Measurements from ENCODE around the gene HOXA3. TPM values are rescaled to one million over a fixed set of nuclear protein-coding genes. Genes with fewer than 3 reads are reported as not detected.

HOXA3 gene
- total RNA-seq, 1 experiment from 2014 or later: not detected

DNA sequence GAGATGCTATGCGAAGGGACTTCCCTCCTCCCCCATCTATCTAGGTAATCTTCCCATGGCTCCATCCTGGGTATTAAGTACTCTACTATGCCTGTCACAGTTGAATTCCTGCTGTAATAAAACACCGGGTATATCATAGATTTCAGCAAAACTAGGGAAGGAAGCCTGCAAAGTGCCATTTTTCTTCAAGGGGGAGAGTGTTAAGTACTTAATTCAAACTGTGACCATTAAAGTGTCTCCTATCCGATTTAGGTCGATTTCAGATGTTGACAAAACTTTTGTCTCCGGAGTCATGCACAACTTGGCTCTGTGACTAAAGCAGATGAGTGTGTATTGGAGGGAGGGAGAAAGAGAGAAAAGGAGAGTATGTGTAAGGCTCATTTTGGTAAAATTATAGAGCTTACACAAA lies 26.4 kb downstream of the HOXA3 start:
- Histone ChIP-seq H2AFZ (ENCODE audit: low read length) (no peak overlapping the region), H2BK12ac (ENCODE audit: insufficient read length, low read depth, low read length) (no peak overlapping the region), H2BK20ac (ENCODE audit: low read depth, low read length, poor library complexity, severe bottlenecking) (no peak overlapping the region), H3K9me3 (ENCODE audit: control insufficient read depth, low read depth, low read length) (no peaks in the 10 kb centered on the region), H3K23me2 (ENCODE audit: insufficient read length, low read depth, low read length, poor library complexity, severe bottlenecking) (no peaks in the 10 kb centered on the region), H3K4ac (ENCODE audit: low read depth, low read length) (no peak overlapping the region), H4K20me1 (ENCODE audit: control insufficient read depth, insufficient read depth, insufficient read length) (peaks cover 2% of the 10 kb centered on the region), H4K8ac (replicated peaks; ENCODE audit: insufficient read length, low read depth, low read length) (no peak overlapping the region), H3K4me2 (ENCODE audit: insufficient read depth, insufficient read length, low read length) (no peak overlapping the region), H3K27me3 (ENCODE audit: insufficient read depth, low read length) (peaks cover 95% of the 10 kb centered on the region), H3K23ac (ENCODE audit: insufficient read length, low read depth, low read length) (no peak overlapping the region), H3K79me1 (ENCODE audit: insufficient read depth, low read depth, low read length, poor library complexity, severe bottlenecking) (no peaks in the 10 kb centered on the region), H3K9ac (ENCODE audit: extremely low read depth, insufficient read length, low read length) (no peak overlapping the region), H2AK5ac (ENCODE audit: insufficient read length, low read length) (no peak overlapping the region), H2BK5ac (ENCODE audit: insufficient read length, low read length) (no peak overlapping the region), H3K14ac (ENCODE audit: insufficient read depth, low read length) (no peak overlapping the region), H4K5ac (ENCODE audit: insufficient read length, low read depth, low read length) (no peak overlapping the region), H2BK120ac (ENCODE audit: low read depth, low read length, poor library complexity, severe bottlenecking) (no peak overlapping the region), H3K18ac (ENCODE audit: insufficient read length, low read depth, low read length) (no peak overlapping the region), H3K4me1 (ENCODE audit: insufficient read depth, low read length) (no peaks in the 10 kb centered on the region), H4K91ac (ENCODE audit: insufficient read length, low read depth, low read length) (no peak overlapping the region), H3T11ph (ENCODE audit: low read length) (no peak overlapping the region), H2BK15ac (ENCODE audit: low read depth, low read length) (no peak overlapping the region), H3K27ac (ENCODE audit: insufficient read length, low read depth, low read length) (no peak overlapping the region), H3K56ac (ENCODE audit: insufficient read length, low read depth, low read length) (no peak overlapping the region), H3K79me2 (ENCODE audit: insufficient read depth, low read length) (no peaks in the 10 kb centered on the region)
- Mint-ChIP-seq H3K27ac (no peak overlapping the region), H3K9me3 (peaks cover 8 to 9% of the 10 kb centered on the region in 2 experiments; a peak in 4 of 5 replicates), H3K27me3 (ENCODE audit: low read depth) (peaks cover 97% of the 10 kb centered on the region), H3K4me3 (no peak overlapping the region), H3K36me3 (ENCODE audit: insufficient read depth in 1 of 3, low read depth in 3 of 3) (no peaks in the 10 kb centered on the region; a peak in 1 of 7 replicates), H3K4me1 (peaks cover 0 to 10% of the 10 kb centered on the region in 2 experiments; a peak in 1 of 4 replicates)
- no peak for DNase-seq
- TF ChIP-seq, protein P1, sequence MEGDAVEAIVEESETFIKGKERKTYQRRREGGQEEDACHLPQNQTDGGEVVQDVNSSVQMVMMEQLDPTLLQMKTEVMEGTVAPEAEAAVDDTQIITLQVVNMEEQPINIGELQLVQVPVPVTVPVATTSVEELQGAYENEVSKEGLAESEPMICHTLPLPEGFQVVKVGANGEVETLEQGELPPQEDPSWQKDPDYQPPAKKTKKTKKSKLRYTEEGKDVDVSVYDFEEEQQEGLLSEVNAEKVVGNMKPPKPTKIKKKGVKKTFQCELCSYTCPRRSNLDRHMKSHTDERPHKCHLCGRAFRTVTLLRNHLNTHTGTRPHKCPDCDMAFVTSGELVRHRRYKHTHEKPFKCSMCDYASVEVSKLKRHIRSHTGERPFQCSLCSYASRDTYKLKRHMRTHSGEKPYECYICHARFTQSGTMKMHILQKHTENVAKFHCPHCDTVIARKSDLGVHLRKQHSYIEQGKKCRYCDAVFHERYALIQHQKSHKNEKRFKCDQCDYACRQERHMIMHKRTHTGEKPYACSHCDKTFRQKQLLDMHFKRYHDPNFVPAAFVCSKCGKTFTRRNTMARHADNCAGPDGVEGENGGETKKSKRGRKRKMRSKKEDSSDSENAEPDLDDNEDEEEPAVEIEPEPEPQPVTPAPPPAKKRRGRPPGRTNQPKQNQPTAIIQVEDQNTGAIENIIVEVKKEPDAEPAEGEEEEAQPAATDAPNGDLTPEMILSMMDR (conservative IDR thresholded peaks at IDR 0.05): no peak
- WGBS (ENCODE audit: extremely low coverage, insufficient read length, low lambda C conversion rate): no CpG with 5 or more reads among the region's 5 CpGs

Measured in H9 (cell line).